D721Med (cell line): ENCODE measurements around the gene IFI16.
"Not testable (repeated sequence)": the region's sequence is repeated elsewhere in the genome, so short reads cannot be mapped to it uniquely, and the experiment has no call there.

ENCODE experiments used
- DNase-seq: peaks from one replicate; pipeline ENCODE4 v3.0.0; 2011; ENCODE audit warnings: low spot score; ENCODE audit not compliant: insufficient read length
- FAIRE-seq: peaks from 2 replicates; lab custom pipeline; 2011; peaks lifted over from hg19 to GRCh38; lab: Jason Lieb, UNC
- CTCF ChIP-seq: IDR thresholded peaks from 2 replicates; pipeline ENCODE4 v1.5.1; 2012; ENCODE audit warnings: mild to moderate bottlenecking, control low read depth; ENCODE audit not compliant: insufficient read depth; ENCODE audit errors: missing control alignments

Gene IFI16

GRCh38 chr1:159005676-159006075, 4.0 kb upstream of the IFI16 start:
- FAIRE-seq (no peak), DNase-seq (no peak)
- TF ChIP-seq CTCF: peak; percentile 1

- not testable (repeated sequence) for FAIRE-seq, DNase-seq
Measured at GRCh38 chr1:159006210-159006807, 3.4 kb upstream of the IFI16 start.

GRCh38 chr1:159007726-159008125, 2.0 kb upstream of the IFI16 start:
- no peak for DNase-seq
- no peak for FAIRE-seq
- TF ChIP-seq CTCF: no peak

GRCh38 chr1:159008744-159009188, 941 bp upstream of the IFI16 start:
- FAIRE-seq (no peak), DNase-seq (no peak)
- no peak for TF ChIP-seq CTCF

- TF ChIP-seq CTCF: no peak
- no peak for DNase-seq
- no peak for FAIRE-seq
Measured at GRCh38 chr1:159009287-159009686, 420 bp upstream of the IFI16 start.

- no peak for DNase-seq
- TF ChIP-seq CTCF: no peak
- no peak for FAIRE-seq
Measured at GRCh38 chr1:159010391-159010790, 684 bp downstream of the IFI16 start.

- DNase-seq, FAIRE-seq: not testable (repeated sequence)
Measured at GRCh38 chr1:159011001-159011400, 1.3 kb downstream of the IFI16 start.

GRCh38 chr1:159011751-159012150, 2.0 kb downstream of the IFI16 start:
- FAIRE-seq (no peak), DNase-seq (no peak)
- no peak for TF ChIP-seq CTCF
